ENCODE results near the gene CYP4F8.

DNA sequence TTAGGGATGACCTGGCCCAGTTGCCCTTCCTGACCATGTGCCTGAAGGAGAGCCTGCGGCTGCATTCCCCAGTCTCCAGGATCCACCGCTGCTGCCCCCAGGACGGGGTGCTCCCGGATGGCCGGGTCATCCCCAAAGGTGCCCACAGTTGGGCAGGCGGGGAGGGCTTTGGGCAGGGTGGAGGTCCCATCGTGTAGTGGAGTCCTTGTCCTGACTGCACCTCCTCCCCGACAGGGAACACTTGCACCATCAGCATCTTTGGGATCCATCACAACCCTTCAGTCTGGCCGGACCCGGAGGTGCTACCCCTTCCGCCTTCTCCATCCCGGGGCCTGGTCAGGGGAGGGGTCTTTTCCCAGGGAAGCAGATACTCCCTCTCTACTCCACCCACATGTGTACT is 31.7 kb upstream of the CYP4F8 start:
- TF ChIP-seq, protein P1, sequence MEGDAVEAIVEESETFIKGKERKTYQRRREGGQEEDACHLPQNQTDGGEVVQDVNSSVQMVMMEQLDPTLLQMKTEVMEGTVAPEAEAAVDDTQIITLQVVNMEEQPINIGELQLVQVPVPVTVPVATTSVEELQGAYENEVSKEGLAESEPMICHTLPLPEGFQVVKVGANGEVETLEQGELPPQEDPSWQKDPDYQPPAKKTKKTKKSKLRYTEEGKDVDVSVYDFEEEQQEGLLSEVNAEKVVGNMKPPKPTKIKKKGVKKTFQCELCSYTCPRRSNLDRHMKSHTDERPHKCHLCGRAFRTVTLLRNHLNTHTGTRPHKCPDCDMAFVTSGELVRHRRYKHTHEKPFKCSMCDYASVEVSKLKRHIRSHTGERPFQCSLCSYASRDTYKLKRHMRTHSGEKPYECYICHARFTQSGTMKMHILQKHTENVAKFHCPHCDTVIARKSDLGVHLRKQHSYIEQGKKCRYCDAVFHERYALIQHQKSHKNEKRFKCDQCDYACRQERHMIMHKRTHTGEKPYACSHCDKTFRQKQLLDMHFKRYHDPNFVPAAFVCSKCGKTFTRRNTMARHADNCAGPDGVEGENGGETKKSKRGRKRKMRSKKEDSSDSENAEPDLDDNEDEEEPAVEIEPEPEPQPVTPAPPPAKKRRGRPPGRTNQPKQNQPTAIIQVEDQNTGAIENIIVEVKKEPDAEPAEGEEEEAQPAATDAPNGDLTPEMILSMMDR (IDR thresholded peaks at IDR 0.05), result no peak
- TF ChIP-seq POLR2A (IDR thresholded peaks at IDR 0.05), result no peak

Data from breast epithelium (tissue), 3 donors.